ENCODE results near the gene SLC24A3.

SLC24A3 gene

GRCh38 chr20:19314621-19315020 lies 102.2 kb downstream of the SLC24A3 start:
- in situ Hi-C loops (cut with HindIII; ENCODE audit: low sequenced_read_pairs): no loop called here
- no peak overlapping the region for H3K4me3 ChIP-seq (ENCODE audit: low read depth, low read length)
- TF ChIP-seq CTCF (IDR thresholded peaks at IDR 0.05; ENCODE audit: low read depth, low read length, missing control alignments): no peak
- DNase-seq (ENCODE audit: low read depth): no peak

GRCh38 chr20:19317237-19318069 lies 105.0 kb downstream of the SLC24A3 start:
- H3K4me3 ChIP-seq (ENCODE audit: low read depth, low read length): no peak overlapping the region
- TF ChIP-seq CTCF (IDR thresholded peaks at IDR 0.05; ENCODE audit: low read depth, low read length, missing control alignments): no peak
- DNase-seq (ENCODE audit: low read depth): no peak
- in situ Hi-C loops (cut with HindIII; ENCODE audit: low sequenced_read_pairs): no loop called here

GRCh38 chr20:19318610-19319009 lies 106.2 kb downstream of the SLC24A3 start:
- in situ Hi-C loops (cut with HindIII; ENCODE audit: low sequenced_read_pairs): no loop called here
- no peak for TF ChIP-seq CTCF (IDR thresholded peaks at IDR 0.05; ENCODE audit: low read depth, low read length, missing control alignments)
- no peak for DNase-seq (ENCODE audit: low read depth)
- no peak overlapping the region for H3K4me3 ChIP-seq (ENCODE audit: low read depth, low read length)

- in situ Hi-C loops (cut with HindIII; ENCODE audit: low sequenced_read_pairs): no loop called here
- H3K4me3 ChIP-seq (ENCODE audit: low read depth, low read length): no peak overlapping the region
- no peak for DNase-seq (ENCODE audit: low read depth)
- TF ChIP-seq CTCF (IDR thresholded peaks at IDR 0.05; ENCODE audit: low read depth, low read length, missing control alignments): no peak
Measured at GRCh38 chr20:19320005-19320404, 107.6 kb downstream of the SLC24A3 start.

GRCh38 chr20:19321176-19321575 lies 108.7 kb downstream of the SLC24A3 start:
- in situ Hi-C loops (cut with HindIII; ENCODE audit: low sequenced_read_pairs): no loop called here
- TF ChIP-seq CTCF (IDR thresholded peaks at IDR 0.05; ENCODE audit: low read depth, low read length, missing control alignments): no peak
- DNase-seq (ENCODE audit: low read depth): no peak
- no peak overlapping the region for H3K4me3 ChIP-seq (ENCODE audit: low read depth, low read length)

- DNase-seq (ENCODE audit: low read depth): no peak
- H3K4me3 ChIP-seq (ENCODE audit: low read depth, low read length): no peak overlapping the region
- no peak for TF ChIP-seq CTCF (IDR thresholded peaks at IDR 0.05; ENCODE audit: low read depth, low read length, missing control alignments)
- in situ Hi-C loops (cut with HindIII; ENCODE audit: low sequenced_read_pairs): no loop called here
Measured at GRCh38 chr20:19322061-19322985, 109.9 kb downstream of the SLC24A3 start.
